Endothelial cell (in vitro differentiated cells): Measurements from ENCODE around the gene ATP5F1D. TPM values are rescaled to one million over a fixed set of nuclear protein-coding genes. Genes with fewer than 3 reads are reported as not detected.

Source experiments
- DNase-seq: peaks from one replicate; pipeline ENCODE4 v3.0.0; 2021; ENCODE audit warnings: low spot score
- H3K27ac Mint-ChIP-seq: one replicate; pipeline ENCODE4 v1.8.0; 2021; ENCODE audit warnings: mixed read lengths, inconsistent platforms; ENCODE audit not compliant: unreplicated experiment
- H3K27me3 Mint-ChIP-seq: one replicate; pipeline ENCODE4 v1.8.0; 2021; ENCODE audit warnings: mild to moderate bottlenecking, moderate library complexity, mixed read lengths, inconsistent platforms; ENCODE audit not compliant: unreplicated experiment
- H3K36me3 Mint-ChIP-seq: one replicate; pipeline ENCODE4 v1.8.0; 2021; ENCODE audit warnings: mild to moderate bottlenecking, low read depth, mixed read lengths, inconsistent platforms; ENCODE audit not compliant: unreplicated experiment
- H3K4me1 Mint-ChIP-seq: one replicate; pipeline ENCODE4 v1.8.0; 2021; ENCODE audit warnings: mild to moderate bottlenecking, mixed read lengths, inconsistent platforms; ENCODE audit not compliant: unreplicated experiment
- H3K4me3 Mint-ChIP-seq: one replicate; pipeline ENCODE4 v1.8.0; 2021; ENCODE audit warnings: mild to moderate bottlenecking, mixed read lengths, inconsistent platforms; ENCODE audit not compliant: unreplicated experiment
- H3K9me3 Mint-ChIP-seq: one replicate; pipeline ENCODE4 v1.8.0; 2021; ENCODE audit warnings: mixed read lengths, inconsistent platforms; ENCODE audit not compliant: unreplicated experiment
- CTCF ChIP-seq: fragments of 200-600 bp; sonication (generic); IDR thresholded peaks from one replicate; pipeline ENCODE4 v1.5.0; 2021; ENCODE audit warnings: antibody characterized with exemption; ENCODE audit not compliant: unreplicated experiment
- total RNA-seq: library from RNA; stranded (reverse); fragmentation: NEBNext Ultra II Directional; extraction: Animal tissue kit (Norgen Biotek cat#: 25700); gene quantifications from one replicate; pipeline ENCODE4 v1.2.1, GENCODE V29; 2021; ENCODE audit not compliant: unreplicated experiment

Gene ATP5F1D
- total RNA-seq, 1 donor from 2014 or later = 175 TPM

GRCh38 chr19:1288226-1288612, 46.7 kb downstream of the ATP5F1D start:
- Mint-ChIP-seq H3K27me3 (peaks cover 14% of the 10 kb centered on the region), H3K4me3 (no peak overlapping the region), H3K4me1 (no peaks in the 10 kb centered on the region), H3K9me3 (no peaks in the 10 kb centered on the region), H3K27ac (no peak overlapping the region), H3K36me3 (no peaks in the 10 kb centered on the region)
- no peak for TF ChIP-seq CTCF
- no peak for DNase-seq

- Mint-ChIP-seq H3K27ac (no peak overlapping the region), H3K4me3 (no peak overlapping the region), H3K4me1 (no peaks in the 10 kb centered on the region), H3K27me3 (peaks cover 14% of the 10 kb centered on the region), H3K36me3 (no peaks in the 10 kb centered on the region), H3K9me3 (no peaks in the 10 kb centered on the region)
- no peak for DNase-seq
- no peak for TF ChIP-seq CTCF
Observed at GRCh38 chr19:1288833-1289685, 47.5 kb downstream of the ATP5F1D start.

GRCh38 chr19:1289686-1290025, 48.1 kb downstream of the ATP5F1D start:
- no peak for TF ChIP-seq CTCF
- peaks cover 9% of the 10 kb centered on the region for H3K27me3 Mint-ChIP-seq
- H3K9me3 Mint-ChIP-seq = no peaks in the 10 kb centered on the region
- no peak overlapping the region for H3K4me3 Mint-ChIP-seq
- no peaks in the 10 kb centered on the region for H3K4me1 Mint-ChIP-seq
- no peak overlapping the region for H3K27ac Mint-ChIP-seq
- DNase-seq = no peak
- H3K36me3 Mint-ChIP-seq = no peaks in the 10 kb centered on the region

- H3K27me3 Mint-ChIP-seq = peaks cover 4% of the 10 kb centered on the region
- no peaks in the 10 kb centered on the region for H3K4me1 Mint-ChIP-seq
- H3K9me3 Mint-ChIP-seq = no peaks in the 10 kb centered on the region
- no peaks in the 10 kb centered on the region for H3K36me3 Mint-ChIP-seq
- TF ChIP-seq CTCF = no peak
- DNase-seq = no peak
- no peak overlapping the region for H3K27ac Mint-ChIP-seq
- H3K4me3 Mint-ChIP-seq = no peak overlapping the region
Observed at GRCh38 chr19:1290196-1290702, 48.7 kb downstream of the ATP5F1D start.
